Measurements from ENCODE around the gene MYL6. TPM values are rescaled to one million over a fixed set of nuclear protein-coding genes. Genes with fewer than 3 reads are reported as not detected.
"Not testable (repeated sequence)": the region's sequence is repeated elsewhere in the genome, so short reads cannot be mapped to it uniquely, and the experiment has no call there.

Gene MYL6
- total RNA-seq, 1 experiment from 2014 or later: 932 TPM

DNA sequence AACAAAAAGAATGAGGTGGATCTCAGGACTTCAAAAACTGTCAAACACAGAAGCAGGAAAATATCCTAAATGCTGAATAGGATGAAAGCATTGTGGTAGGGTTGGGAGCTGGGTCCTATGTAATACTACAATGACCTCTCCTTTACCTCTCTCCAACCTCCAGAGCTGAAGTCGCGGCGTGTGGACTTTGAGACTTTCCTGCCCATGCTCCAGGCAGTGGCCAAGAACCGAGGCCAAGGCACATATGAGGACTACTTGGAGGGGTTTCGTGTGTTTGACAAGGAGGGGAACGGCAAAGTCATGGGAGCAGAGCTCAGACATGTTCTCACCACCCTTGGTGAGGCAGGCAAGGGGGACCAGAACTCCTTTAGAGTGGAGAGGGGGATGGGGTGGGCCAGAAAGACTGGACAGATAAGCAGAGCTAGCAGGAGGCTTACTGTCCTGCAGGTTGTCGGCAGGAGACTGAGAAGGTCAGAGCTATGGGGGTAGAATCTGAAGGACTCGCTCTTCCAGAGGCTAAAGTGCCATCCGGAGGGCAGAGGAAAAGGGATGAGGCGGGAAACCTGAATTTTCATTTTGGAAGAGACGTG lies 2.8 kb upstream of the MYL6 start:
- peaks cover 35% of the 10 kb centered on the region for H3K4me1 Mint-ChIP-seq
- H3K27ac Mint-ChIP-seq: peak overlapping the region; percentile 55
- no peaks in the 10 kb centered on the region for H3K9me3 Mint-ChIP-seq
- DNase-seq (ENCODE audit: low spot score): no peak
- ChIA-PET CTCF (interaction anchor here (1.2 to 1.3 kb wide), 2 partner anchors 36 to 160 kb away, joined by 3 read pairs; partner anchors contain the start of gene CNPY2), POLR2A (no interaction called here)
- H3K4me3 Mint-ChIP-seq: peak overlapping the region; percentile 6
- ATAC-seq: no peak
- no peak for TF ChIP-seq ZNF425 (CRISPR knock-in tag; conservative IDR thresholded peaks at IDR 0.05)
- no peak for TF ChIP-seq SP1 (CRISPR knock-in tag; conservative IDR thresholded peaks at IDR 0.05)
- no peak for TF ChIP-seq NR1H2 (CRISPR knock-in tag; IDR thresholded peaks at IDR 0.05)
- no peaks in the 10 kb centered on the region for H3K27me3 Mint-ChIP-seq (ENCODE audit: low read depth)
- peaks cover 28% of the 10 kb centered on the region for H3K36me3 Mint-ChIP-seq

GRCh38 chr12:56156464-56157200 lies 1.5 kb upstream of the MYL6 start:
- Mint-ChIP-seq H3K36me3 (peaks cover 40% of the 10 kb centered on the region), H3K27ac (peak overlapping the region; percentile 99), H3K4me1 (peaks cover 42% of the 10 kb centered on the region), H3K4me3 (peak overlapping the region; percentile 96)
- ATAC-seq; H3K27me3 Mint-ChIP-seq (ENCODE audit: low read depth); DNase-seq (ENCODE audit: low spot score); H3K9me3 Mint-ChIP-seq: not testable (repeated sequence)
- CTCF ChIA-PET: interaction anchor here (1.1 to 1.3 kb wide), 2 partner anchors 33 to 65 kb away, joined by 3 to 5 read pairs; partner anchors contain the start of genes RNF41 and SMARCC2
- POLR2A ChIA-PET: interaction anchor here (0.7 to 1.8 kb wide), 5 partner anchors 29 to 978 kb away, joined by 3 to 9 read pairs (median 6); partner anchors contain the start of genes ESYT1, RNF41 and SMARCC2
- TF ChIP-seq ZNF121 (CRISPR knock-in tag; IDR thresholded peaks at IDR 0.05): peak; percentile 58; the same call in 1 of the 2 replicates

DNA sequence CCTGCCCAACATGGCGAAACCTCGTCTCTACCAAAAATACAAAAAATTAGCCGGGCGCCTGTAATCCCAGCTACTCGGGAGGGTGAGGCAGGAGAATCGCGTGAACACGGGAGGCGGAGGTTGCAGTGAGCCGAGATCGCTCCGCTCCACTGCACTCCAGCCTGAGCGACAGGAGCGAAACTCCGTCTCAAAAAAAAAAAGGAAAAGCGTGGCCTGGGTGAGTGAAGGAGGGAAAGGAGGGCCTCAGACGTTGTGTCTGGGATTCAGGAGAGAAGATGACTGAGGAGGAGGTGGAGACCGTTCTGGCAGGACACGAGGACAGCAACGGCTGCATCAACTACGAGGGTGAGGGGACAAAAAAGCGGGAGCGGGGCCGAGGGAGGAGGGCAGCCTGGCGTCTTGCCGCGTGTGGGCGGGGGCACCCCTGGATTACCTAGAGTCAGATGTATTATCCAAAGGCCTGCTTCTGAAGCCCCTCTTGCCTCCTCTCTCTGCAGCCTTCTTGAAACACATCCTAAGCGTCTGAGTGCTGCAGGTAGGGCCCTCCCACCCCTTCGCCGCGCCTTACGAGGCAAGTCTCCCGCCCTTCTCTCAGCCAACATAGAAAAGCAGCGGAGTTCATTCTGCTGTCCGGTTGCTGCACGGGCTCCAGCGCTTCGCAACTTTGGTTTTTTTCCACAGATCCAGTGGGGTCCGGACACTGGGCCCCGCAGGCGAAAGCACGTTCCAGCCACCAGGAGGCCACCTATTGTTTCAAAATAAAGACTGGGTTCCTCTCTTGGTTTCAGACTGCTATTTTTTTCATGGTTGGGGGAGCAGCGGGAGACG lies 744 bp upstream of the MYL6 start:
- ATAC-seq: peak; percentile 24
- H3K36me3 Mint-ChIP-seq: peaks cover 43% of the 10 kb centered on the region
- CTCF ChIA-PET: interaction anchor here (0.6 to 2.2 kb wide), 5 partner anchors 30 to 65 kb away, joined by 3 to 11 read pairs (median 5); partner anchors contain the start of genes ESYT1, RNF41 and SMARCC2

More for the DNA sequence above, 744 bp upstream of the MYL6 start:
- peak overlapping the region; percentile 99 for H3K27ac Mint-ChIP-seq
- peak overlapping the region; percentile 96 for H3K4me3 Mint-ChIP-seq
- POLR2A ChIA-PET: interaction anchor here (0.7 to 7.2 kb wide), 12 partner anchors 29 to 979 kb away, joined by 3 to 104 read pairs (median 6); partner anchors contain the start of genes ERBB3, ESYT1, RAB5B and RNF41
- H3K27me3 Mint-ChIP-seq (ENCODE audit: low read depth): no peaks in the 10 kb centered on the region
- TF ChIP-seq, protein P1, sequence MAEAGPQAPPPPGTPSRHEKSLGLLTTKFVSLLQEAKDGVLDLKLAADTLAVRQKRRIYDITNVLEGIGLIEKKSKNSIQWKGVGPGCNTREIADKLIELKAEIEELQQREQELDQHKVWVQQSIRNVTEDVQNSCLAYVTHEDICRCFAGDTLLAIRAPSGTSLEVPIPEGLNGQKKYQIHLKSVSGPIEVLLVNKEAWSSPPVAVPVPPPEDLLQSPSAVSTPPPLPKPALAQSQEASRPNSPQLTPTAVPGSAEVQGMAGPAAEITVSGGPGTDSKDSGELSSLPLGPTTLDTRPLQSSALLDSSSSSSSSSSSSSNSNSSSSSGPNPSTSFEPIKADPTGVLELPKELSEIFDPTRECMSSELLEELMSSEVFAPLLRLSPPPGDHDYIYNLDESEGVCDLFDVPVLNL (CRISPR knock-in tag; IDR thresholded peaks at IDR 0.05; ENCODE audit: borderline replicate concordance, low read depth): 0 out of 2 replicates have a peak, but pooled peaks have one; percentile 32
- no peak for TF ChIP-seq TP53 (CRISPR knock-in tag; IDR thresholded peaks at IDR 0.05)
- TF ChIP-seq ETV6 (CRISPR knock-in tag; IDR thresholded peaks at IDR 0.05): 0 out of 2 replicates have a peak, but pooled peaks have one; percentile 25
- TF ChIP-seq SMAD3 (CRISPR knock-in tag; IDR thresholded peaks at IDR 0.05; ENCODE audit: borderline replicate concordance): 0 out of 2 replicates have a peak, but pooled peaks have one; percentile 12
- no peak for TF ChIP-seq ESRRA (CRISPR knock-in tag; IDR thresholded peaks at IDR 0.05; ENCODE audit: borderline replicate concordance)
- peak; percentile 66; the same call in 1 of the 2 replicates for TF ChIP-seq ERG (CRISPR knock-in tag; IDR thresholded peaks at IDR 0.05)
- no peak; the same call in 1 of the 2 replicates for TF ChIP-seq TEAD1 (CRISPR knock-in tag; IDR thresholded peaks at IDR 0.05)
- peak; percentile 62 for TF ChIP-seq ZNF121 (CRISPR knock-in tag; IDR thresholded peaks at IDR 0.05)
- peak; percentile 34; the same call in 1 of the 2 replicates for TF ChIP-seq ZNF416 (CRISPR knock-in tag; IDR thresholded peaks at IDR 0.05)
- TF ChIP-seq CREB1 (CRISPR knock-in tag; IDR thresholded peaks at IDR 0.05): 0 out of 2 replicates have a peak, but pooled peaks have one; percentile 18
- peak; percentile 70 for TF ChIP-seq MAX (CRISPR knock-in tag; IDR thresholded peaks at IDR 0.05)
- no peaks in the 10 kb centered on the region for H3K9me3 Mint-ChIP-seq
- DNase-seq (ENCODE audit: low spot score): peak; percentile 79
- peaks cover 43% of the 10 kb centered on the region for H3K4me1 Mint-ChIP-seq
